Epithelial cell of proximal tubule (primary cell): ENCODE results near the gene SV2A. TPM values are rescaled to one million over a fixed set of nuclear protein-coding genes. Genes with fewer than 3 reads are reported as not detected.
"Not testable (repeated sequence)": the region's sequence is repeated elsewhere in the genome, so short reads cannot be mapped to it uniquely, and the experiment has no call there.

Experiments
- DNase-seq: peaks from one replicate; pipeline ENCODE4 v3.0.0-alpha.2; 2011; ENCODE audit warnings: low read depth
- H3K4me3 ChIP-seq: 2 replicates; pipeline ENCODE4 v1.5.1; 2011; ENCODE audit warnings: low read depth, mild to moderate bottlenecking, low read length
- CTCF ChIP-seq: conservative IDR thresholded peaks from 2 replicates; pipeline ENCODE4 v1.5.1; 2012; ENCODE audit warnings: low read depth, mild to moderate bottlenecking, low read length
- total RNA-seq: library from RNA; depleted of rRNA; stranded (reverse); fragments of >200 nt; gene quantifications from 2 replicates; pipeline ENCODE4 v1.2.3, GENCODE V29; 2015

SV2A gene
- total RNA-seq: 2.9 and 5.9 TPM in 2 replicates

GRCh38 chr1:149917571-149918144 lies at the start of gene SV2A:
SV2A (minus strand) TSS chr1:149917844; CDS start chr1:149913840, 4,004 bp downstream.
- no peak for DNase-seq
- peak within 1 kb of the TSS; percentile 48 for H3K4me3 ChIP-seq
- no peak for TF ChIP-seq CTCF

GRCh38 chr1:149967041-149967440 lies 49.4 kb upstream of the SV2A start:
- no peak for DNase-seq
- TF ChIP-seq CTCF: no peak
- H3K4me3 ChIP-seq: no peak overlapping the region

- DNase-seq: no peak
- H3K4me3 ChIP-seq: no peak overlapping the region
- no peak for TF ChIP-seq CTCF
These were observed 48.8 kb upstream of the SV2A start for GRCh38 chr1:149966405-149966804.

- no peak overlapping the region for H3K4me3 ChIP-seq
- no peak for DNase-seq
- TF ChIP-seq CTCF: no peak
These were observed 47.8 kb upstream of the SV2A start for GRCh38 chr1:149965440-149965839.

GRCh38 chr1:149963358-149963757 lies 45.7 kb upstream of the SV2A start:
- no peak overlapping the region for H3K4me3 ChIP-seq
- DNase-seq: no peak
- no peak for TF ChIP-seq CTCF

- no peak for DNase-seq
- H3K4me3 ChIP-seq: no peak overlapping the region
- no peak for TF ChIP-seq CTCF
These were observed 45.1 kb upstream of the SV2A start for GRCh38 chr1:149962736-149963135.

GRCh38 chr1:149962039-149962647 lies 44.5 kb upstream of the SV2A start:
- peak; percentile 69 for TF ChIP-seq CTCF
- no peak overlapping the region for H3K4me3 ChIP-seq
- no peak for DNase-seq

GRCh38 chr1:149957548-149957947 lies 39.9 kb upstream of the SV2A start:
- not testable (repeated sequence) for DNase-seq, H3K4me3 ChIP-seq
